ENCODE data around the gene PGM5. TPM values are rescaled to one million over a fixed set of nuclear protein-coding genes. Genes with fewer than 3 reads are reported as not detected.

PGM5 gene
- total RNA-seq, 1 donor: 0.36 TPM

- TF ChIP-seq, protein P1, sequence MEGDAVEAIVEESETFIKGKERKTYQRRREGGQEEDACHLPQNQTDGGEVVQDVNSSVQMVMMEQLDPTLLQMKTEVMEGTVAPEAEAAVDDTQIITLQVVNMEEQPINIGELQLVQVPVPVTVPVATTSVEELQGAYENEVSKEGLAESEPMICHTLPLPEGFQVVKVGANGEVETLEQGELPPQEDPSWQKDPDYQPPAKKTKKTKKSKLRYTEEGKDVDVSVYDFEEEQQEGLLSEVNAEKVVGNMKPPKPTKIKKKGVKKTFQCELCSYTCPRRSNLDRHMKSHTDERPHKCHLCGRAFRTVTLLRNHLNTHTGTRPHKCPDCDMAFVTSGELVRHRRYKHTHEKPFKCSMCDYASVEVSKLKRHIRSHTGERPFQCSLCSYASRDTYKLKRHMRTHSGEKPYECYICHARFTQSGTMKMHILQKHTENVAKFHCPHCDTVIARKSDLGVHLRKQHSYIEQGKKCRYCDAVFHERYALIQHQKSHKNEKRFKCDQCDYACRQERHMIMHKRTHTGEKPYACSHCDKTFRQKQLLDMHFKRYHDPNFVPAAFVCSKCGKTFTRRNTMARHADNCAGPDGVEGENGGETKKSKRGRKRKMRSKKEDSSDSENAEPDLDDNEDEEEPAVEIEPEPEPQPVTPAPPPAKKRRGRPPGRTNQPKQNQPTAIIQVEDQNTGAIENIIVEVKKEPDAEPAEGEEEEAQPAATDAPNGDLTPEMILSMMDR (IDR thresholded peaks at IDR 0.05; ENCODE audit: extremely low read depth, low read depth, low read length): no peak
- no peak for DNase-seq (ENCODE audit: insufficient read length, low spot score, missing footprints)
- H3K27ac ChIP-seq (ENCODE audit: low read depth, low read length): no peak overlapping the region
- H3K4me1 ChIP-seq (ENCODE audit: insufficient read depth, low read length): no peaks in the 10 kb centered on the region
- H3K4me3 ChIP-seq (ENCODE audit: insufficient read depth, low read length): no peak overlapping the region
- no peak overlapping the region for H3K4me2 ChIP-seq (ENCODE audit: insufficient read depth, low read length)
- H2AFZ ChIP-seq (ENCODE audit: low read length): no peak overlapping the region
- no peaks in the 10 kb centered on the region for H4K20me1 ChIP-seq (ENCODE audit: insufficient read depth, low read length)
- H3K27me3 ChIP-seq (ENCODE audit: insufficient read depth, low read length): no peaks in the 10 kb centered on the region
- no peaks in the 10 kb centered on the region for H3K36me3 ChIP-seq (ENCODE audit: insufficient read depth, low read length)
- H3K79me2 ChIP-seq (ENCODE audit: insufficient read depth, low read length): no peaks in the 10 kb centered on the region
- no peaks in the 10 kb centered on the region for H3K9me3 ChIP-seq (ENCODE audit: low read depth, low read length)
Observed at GRCh38 chr9:68552700-68553476, 196.5 kb downstream of the PGM5 start.

GRCh38 chr9:68555437-68556150, 199.2 kb downstream of the PGM5 start:
- Histone ChIP-seq H3K9me3 (ENCODE audit: low read depth, low read length) (no peaks in the 10 kb centered on the region), H3K27me3 (ENCODE audit: insufficient read depth, low read length) (no peaks in the 10 kb centered on the region), H3K36me3 (ENCODE audit: insufficient read depth, low read length) (no peaks in the 10 kb centered on the region), H3K4me1 (ENCODE audit: insufficient read depth, low read length) (no peaks in the 10 kb centered on the region), H3K79me2 (ENCODE audit: insufficient read depth, low read length) (no peaks in the 10 kb centered on the region), H4K20me1 (ENCODE audit: insufficient read depth, low read length) (no peaks in the 10 kb centered on the region), H3K4me2 (ENCODE audit: insufficient read depth, low read length) (no peak overlapping the region), H3K27ac (ENCODE audit: low read depth, low read length) (no peak overlapping the region), H3K4me3 (ENCODE audit: insufficient read depth, low read length) (no peak overlapping the region), H2AFZ (ENCODE audit: low read length) (no peak overlapping the region)
- DNase-seq (ENCODE audit: insufficient read length, low spot score, missing footprints): no peak
- TF ChIP-seq, protein P1 (IDR thresholded peaks at IDR 0.05; ENCODE audit: extremely low read depth, low read depth, low read length): no peak

- Histone ChIP-seq H4K20me1 (ENCODE audit: insufficient read depth, low read length) (no peaks in the 10 kb centered on the region), H3K4me2 (ENCODE audit: insufficient read depth, low read length) (no peak overlapping the region), H3K4me1 (ENCODE audit: insufficient read depth, low read length) (no peaks in the 10 kb centered on the region), H3K27ac (ENCODE audit: low read depth, low read length) (no peak overlapping the region), H3K9me3 (ENCODE audit: low read depth, low read length) (no peaks in the 10 kb centered on the region), H3K4me3 (ENCODE audit: insufficient read depth, low read length) (no peak overlapping the region), H3K79me2 (ENCODE audit: insufficient read depth, low read length) (no peaks in the 10 kb centered on the region), H2AFZ (ENCODE audit: low read length) (no peak overlapping the region), H3K36me3 (ENCODE audit: insufficient read depth, low read length) (no peaks in the 10 kb centered on the region), H3K27me3 (ENCODE audit: insufficient read depth, low read length) (no peaks in the 10 kb centered on the region)
- TF ChIP-seq, protein P1 (IDR thresholded peaks at IDR 0.05; ENCODE audit: extremely low read depth, low read depth, low read length): no peak
- no peak for DNase-seq (ENCODE audit: insufficient read length, low spot score, missing footprints)
Observed at GRCh38 chr9:68558545-68558944, 202.1 kb downstream of the PGM5 start.

Data from osteoblast (primary cell).